Left ventricle myocardium inferior (tissue), 1 donor: ENCODE measurements around the gene FAM174B. TPM values are rescaled to one million over a fixed set of nuclear protein-coding genes. Genes with fewer than 3 reads are reported as not detected.

Experiments
- DNase-seq: peaks from one replicate; pipeline ENCODE4 v3.0.0-alpha.2; 2020
- H3K27ac ChIP-seq: fragments of 200-600 bp; replicated peaks from 2 replicates; pipeline ENCODE4 v1.8.0; 2021
- H3K27me3 ChIP-seq: fragments of 200-600 bp; 2 replicates; pipeline ENCODE4 v1.8.0; 2021; ENCODE audit warnings: low read depth
- H3K36me3 ChIP-seq: fragments of 200-600 bp; 2 replicates; pipeline ENCODE4 v1.8.0; 2021
- H3K4me1 ChIP-seq: fragments of 200-600 bp; 2 replicates; pipeline ENCODE4 v1.8.0; 2021
- H3K4me3 ChIP-seq: fragments of 200-600 bp; 2 replicates; pipeline ENCODE4 v1.8.0; 2021; ENCODE audit warnings: mild to moderate bottlenecking, moderate library complexity
- H3K9me3 ChIP-seq: fragments of 200-600 bp; replicated peaks from 2 replicates; pipeline ENCODE4 v1.8.0; 2021
- CTCF ChIP-seq: fragments of 200-600 bp; IDR thresholded peaks from 2 replicates; pipeline ENCODE4 v1.8.0; 2021; ENCODE audit warnings: antibody characterized with exemption, mild to moderate bottlenecking, borderline replicate concordance
- intact Hi-C: fragments of 100-400 bp; cut with micrococcal nuclease; formaldehyde crosslinking; loops from one replicate; pipeline ENCODE4 v1.11.0; 2022
- long read RNA-seq: library from polyadenylated mRNA; unstranded; transcript quantifications from one replicate; pipeline ENCODE4 v2.0.0, GENCODE V29; 2021
- total RNA-seq: library from RNA; stranded (reverse); fragmentation: NEBNext Ultra II Directional; extraction: Animal tissue kit (Norgen Biotek cat#: 25700); gene quantifications from one replicate; pipeline ENCODE4 v1.2.1, GENCODE V29; 2021
- donor health status: DM: no; HTN: yes; CAD: no; lungs with severe emphysema.

Gene FAM174B
- total RNA-seq = 17.1 TPM
- long read RNA-seq, transcript FAM174B-201 (3 exons, 2,792 nt) = major isoform, 26 of 37 reads
- long read RNA-seq, partial matches to known transcripts = 2 of 37 reads
- long read RNA-seq, other reads (novel, unspliced or antisense) = 6 of 37 reads

- H3K36me3 ChIP-seq = no peaks in the 10 kb centered on the region
- no peaks in the 10 kb centered on the region for H3K9me3 ChIP-seq
- no peak for TF ChIP-seq CTCF
- peaks cover 50% of the 10 kb centered on the region for H3K4me1 ChIP-seq
- H3K27me3 ChIP-seq = no peaks in the 10 kb centered on the region
- peak; percentile 60 for DNase-seq
- H3K4me3 ChIP-seq = peak within 1 kb of the TSS; percentile 76
- intact Hi-C loops = no loop called here
- peak within 1 kb of the TSS; percentile 72 for H3K27ac ChIP-seq
These were observed at the start of gene FAM174B for GRCh38 chr15:92655178-92655995. TSS of gene FAM174B (minus strand) at chr15:92655775.

GRCh38 chr15:92696096-92696495 lies 40.5 kb upstream of the FAM174B start:
- Histone ChIP-seq H3K4me1 (no peaks in the 10 kb centered on the region), H3K9me3 (no peaks in the 10 kb centered on the region), H3K36me3 (no peaks in the 10 kb centered on the region), H3K4me3 (no peak overlapping the region), H3K27ac (no peak overlapping the region), H3K27me3 (no peaks in the 10 kb centered on the region)
- no peak for DNase-seq
- no peak for TF ChIP-seq CTCF
- intact Hi-C loops = no loop called here

- no peak for DNase-seq
- H3K36me3 ChIP-seq = no peaks in the 10 kb centered on the region
- no peaks in the 10 kb centered on the region for H3K4me1 ChIP-seq
- H3K27ac ChIP-seq = no peak overlapping the region
- no peaks in the 10 kb centered on the region for H3K9me3 ChIP-seq
- H3K4me3 ChIP-seq = no peak overlapping the region
- TF ChIP-seq CTCF = peak; percentile 44
- no peaks in the 10 kb centered on the region for H3K27me3 ChIP-seq
- intact Hi-C loops = no loop called here
These were observed 38.2 kb upstream of the FAM174B start for GRCh38 chr15:92693691-92694331.

GRCh38 chr15:92690395-92690794 lies 34.8 kb upstream of the FAM174B start:
- H3K4me3 ChIP-seq = no peak overlapping the region
- H3K9me3 ChIP-seq = peaks cover 6% of the 10 kb centered on the region
- no peak for DNase-seq
- intact Hi-C loops = no loop called here
- TF ChIP-seq CTCF = no peak
- no peak overlapping the region for H3K27ac ChIP-seq
- no peaks in the 10 kb centered on the region for H3K4me1 ChIP-seq
- no peaks in the 10 kb centered on the region for H3K36me3 ChIP-seq
- no peaks in the 10 kb centered on the region for H3K27me3 ChIP-seq

- Histone ChIP-seq H3K27ac (no peak overlapping the region), H3K27me3 (no peaks in the 10 kb centered on the region), H3K36me3 (no peaks in the 10 kb centered on the region), H3K9me3 (peaks cover 6% of the 10 kb centered on the region), H3K4me3 (no peak overlapping the region), H3K4me1 (peaks cover 5% of the 10 kb centered on the region)
- DNase-seq = no peak
- intact Hi-C loops = loop anchor here (10.0 kb wide), 1 partner anchor 163 kb away; no protein-coding TSS in a partner anchor
- no peak for TF ChIP-seq CTCF
These were observed 32.2 kb upstream of the FAM174B start for GRCh38 chr15:92687746-92688145.
